Psoas muscle (tissue), 8 donors: ENCODE results near the gene PTPRO. TPM values are rescaled to one million over a fixed set of nuclear protein-coding genes. Genes with fewer than 3 reads are reported as not detected.

Source experiments
- ATAC-seq, 4 donors: fragments of 200-7000 bp; cut with Tn5 transposase; one replicate each; pipeline ENCODE4 v1.9.1; 2020; ENCODE audit warnings: moderate library complexity in 3 of 4, mild to moderate bottlenecking in 2 of 4
- DNase-seq, 2 donors: peaks; one replicate each; pipeline ENCODE4 v3.0.0-alpha.2; 2020
- H3K27ac ChIP-seq: fragments of 200-600 bp; one replicate; pipeline ENCODE4 v1.8.0; 2022
- H3K27me3 ChIP-seq, 3 donors: fragments of 200-600 bp in 1 of 3; one replicate each; pipeline versions ENCODE4 v1.6.1 to v1.8.0; 2013 to 2022; ENCODE audit warnings: low read length in 2 of 3, mild to moderate bottlenecking in 2 of 3, moderate library complexity in 1 of 3; ENCODE audit not compliant: insufficient read depth in 3 of 3
- H3K36me3 ChIP-seq, 2 donors: fragments of 200-600 bp in 1 of 2; one replicate each; pipeline versions ENCODE4 v1.6.1 to v1.8.0; 2013 to 2022; ENCODE audit warnings: low read depth in 1 of 2, mild to moderate bottlenecking in 1 of 2, moderate library complexity in 1 of 2; ENCODE audit not compliant: insufficient read depth in 1 of 2
- H3K4me1 ChIP-seq: fragments of 200-600 bp; one replicate; pipeline ENCODE4 v1.8.0; 2022
- H3K4me3 ChIP-seq: fragments of 200-600 bp; one replicate; pipeline ENCODE4 v1.8.0; 2022; ENCODE audit warnings: mild to moderate bottlenecking
- H3K9me3 ChIP-seq: fragments of 200-600 bp; one replicate; pipeline ENCODE4 v1.8.0; 2022
- CTCF ChIP-seq: fragments of 200-600 bp; IDR thresholded peaks from one replicate; pipeline ENCODE4 v1.8.0; 2022; ENCODE audit warnings: antibody characterized with exemption
- WGBS, 3 donors: extraction: QIAGEN DNeasy Blood & Tissue Kit; methylation state at CpG; one replicate each; pipeline versions ENCODE4 v1.1.6 to v1.1.7; 2013; 5-methylcytosine and 5-hydroxymethylcytosine counted together
- intact Hi-C, 2 donors: fragments of 100-400 bp; cut with DNase I; formaldehyde crosslinking; loops; one replicate each; pipeline versions ENCODE4 v1.11.0 to v1.14.2; 2022
- polyA plus RNA-seq, 3 donors: library from polyadenylated mRNA; stranded (reverse); fragments of 200-250 nt; gene quantifications; one replicate each; pipeline ENCODE4 v1.2.3, GENCODE V29; 2013
- total RNA-seq, 4 donors: library from RNA; stranded (reverse); fragmentation: NEBNext Ultra II Directional in 2 of 4; extraction: Animal tissue kit (Norgen Biotek cat#: 25700) in 2 of 4; gene quantifications; one replicate each; pipeline versions ENCODE4 v1.2.1 to v1.2.4, GENCODE V29; 2021 to 2023
- donor health status: healthy with polysubstance abuse.
- donor health status: DM: no; HTN: no; CAD: no; lungs with moderate emphysema.
- donor health status: Bipolar disorder and iron deficiency.
- donor health status: healthy.
- donor health status: DM: yes; HTN: yes; CAD: no.
- donor health status: DM: no; HTN: no; CAD: no.
- donor health status: DM: no; HTN: no; CAD: no.
- donor health status: DM: yes; HTN: yes; CAD: no.

The PTPRO gene
- total and polyA plus RNA-seq, 7 donors, result 0.21 to 2.3 (median 0.45) TPM

DNA sequence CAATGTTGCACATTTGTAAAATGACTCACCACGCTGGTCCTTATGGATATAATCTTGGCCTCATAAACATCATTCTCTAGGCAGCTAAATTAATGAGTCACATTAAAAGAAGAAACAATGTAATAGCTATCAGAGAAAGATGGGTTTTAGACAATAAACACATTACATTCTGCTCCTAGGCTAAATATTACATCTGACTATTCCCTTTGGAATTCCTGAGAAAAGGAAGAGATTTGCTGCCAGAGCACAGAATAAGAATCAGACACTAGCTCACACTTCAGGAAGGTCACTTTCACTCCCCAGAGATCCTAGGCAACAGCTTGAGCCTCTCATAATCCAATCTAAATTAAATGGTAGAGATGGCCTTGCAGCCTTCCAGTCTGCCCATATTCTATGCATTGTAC lies 218.2 kb downstream of the PTPRO start:
- Histone ChIP-seq H3K4me1 (no peaks in the 10 kb centered on the region), H3K27me3 (peaks cover 0 to 4% (median 0%) of the 10 kb centered on the region in 3 donors), H3K9me3 (no peaks in the 10 kb centered on the region), H3K4me3 (no peak overlapping the region), H3K27ac (no peak overlapping the region), H3K36me3 (no peaks in the 10 kb centered on the region)
- WGBS, 3 donors, result 65 to 84% (median 73%) methylated on average over 1 of the region's 1 CpG
- intact Hi-C loops, result no loop called here
- TF ChIP-seq CTCF, result no peak
- ATAC-seq, result no peak
- no peak for DNase-seq

GRCh38 chr12:15541996-15542631 lies 219.8 kb downstream of the PTPRO start:
- no peaks in the 10 kb centered on the region for H3K4me1 ChIP-seq
- intact Hi-C loops, result no loop called here
- H3K27ac ChIP-seq, result no peak overlapping the region
- no peak for ATAC-seq
- H3K4me3 ChIP-seq, result no peak overlapping the region
- H3K9me3 ChIP-seq, result no peaks in the 10 kb centered on the region
- DNase-seq, result no peak
- no peak for TF ChIP-seq CTCF
- WGBS, 3 donors, result 93 to 100% (median 96%) methylated on average over 3 of the region's 3 CpGs
- no peaks in the 10 kb centered on the region for H3K36me3 ChIP-seq
- H3K27me3 ChIP-seq, result no peaks in the 10 kb centered on the region

DNA sequence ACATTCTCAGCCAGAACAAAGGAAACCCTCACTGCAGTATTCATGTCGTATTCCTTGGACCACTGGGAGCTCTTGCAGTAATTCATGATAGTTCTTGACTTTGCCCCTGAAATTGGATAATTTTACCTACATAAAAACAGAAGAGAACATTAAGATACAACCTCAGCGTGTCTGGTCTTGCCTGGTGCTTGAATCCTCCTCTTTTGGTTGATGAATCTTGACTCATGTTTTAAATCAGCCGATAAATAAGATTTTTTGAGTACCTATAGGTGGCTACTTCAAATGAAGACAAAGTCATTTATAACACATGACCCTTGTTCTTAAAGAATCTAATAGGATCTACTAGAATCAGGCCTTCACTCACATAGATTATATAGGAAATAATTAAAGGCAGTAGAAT lies 221.0 kb downstream of the PTPRO start:
- H3K36me3 ChIP-seq, result no peaks in the 10 kb centered on the region
- TF ChIP-seq CTCF, result no peak
- H3K27me3 ChIP-seq, result no peaks in the 10 kb centered on the region
- H3K9me3 ChIP-seq, result no peaks in the 10 kb centered on the region
- no peak for DNase-seq
- H3K4me3 ChIP-seq, result no peak overlapping the region
- intact Hi-C loops, result no loop called here
- no peaks in the 10 kb centered on the region for H3K4me1 ChIP-seq
- ATAC-seq, result no peak
- H3K27ac ChIP-seq, result no peak overlapping the region
- WGBS, 3 donors, result 69 to 85% (median 74%) methylated on average over 3 of the region's 3 CpGs

GRCh38 chr12:15544589-15544988 lies 222.3 kb downstream of the PTPRO start:
- DNase-seq, result no peak
- no peak for TF ChIP-seq CTCF
- Histone ChIP-seq H3K36me3 (no peaks in the 10 kb centered on the region), H3K27ac (no peak overlapping the region), H3K27me3 (no peaks in the 10 kb centered on the region), H3K9me3 (no peaks in the 10 kb centered on the region), H3K4me1 (no peaks in the 10 kb centered on the region), H3K4me3 (no peak overlapping the region)
- ATAC-seq, result no peak
- intact Hi-C loops, result no loop called here

DNA sequence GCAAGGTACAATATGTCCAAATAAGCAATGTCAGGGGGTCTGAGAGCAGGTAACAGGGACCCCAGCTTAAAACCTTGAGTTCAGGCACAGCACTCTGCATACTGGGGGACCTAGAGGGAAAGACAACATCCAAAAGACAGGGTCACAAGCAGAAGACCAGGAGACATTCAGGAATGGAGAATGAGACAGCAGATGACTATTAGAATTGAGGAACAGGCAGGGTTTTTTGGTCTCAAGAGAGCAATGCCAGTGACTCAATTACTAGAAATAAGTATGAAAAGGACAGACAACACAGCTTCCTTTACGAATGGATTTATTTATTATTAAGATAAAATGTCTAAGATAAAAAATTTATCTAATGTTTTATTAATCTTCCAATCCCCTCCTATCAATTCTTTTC lies 223.0 kb downstream of the PTPRO start:
- DNase-seq, result no peak

More for the DNA sequence above, 223.0 kb downstream of the PTPRO start:
- no peak overlapping the region for H3K27ac ChIP-seq
- peaks cover 0 to 2% (median 0%) of the 10 kb centered on the region in 3 donors for H3K27me3 ChIP-seq
- no peaks in the 10 kb centered on the region for H3K4me1 ChIP-seq
- intact Hi-C loops, result no loop called here
- WGBS, 3 donors, result 81 to 85% (median 82%) methylated on average over 1 of the region's 1 CpG
- no peak overlapping the region for H3K4me3 ChIP-seq
- no peaks in the 10 kb centered on the region for H3K36me3 ChIP-seq
- no peak for TF ChIP-seq CTCF
- ATAC-seq, result no peak
- no peaks in the 10 kb centered on the region for H3K9me3 ChIP-seq
